NCI-H82 treated with DMSO at 0.1 percent for 48 hours (cell line): ENCODE results near the gene VPS52.
"Not testable (repeated sequence)": the region's sequence is repeated elsewhere in the genome, so short reads cannot be mapped to it uniquely, and the experiment has no call there.

Source experiments
- DNase-seq: peaks from one replicate; lab custom pipeline; 2025; ENCODE audit not compliant: unreplicated experiment; lab: John Stamatoyannopoulos, UW

VPS52 gene

GRCh38 chr6:33285214-33285613 lies 13.5 kb upstream of the VPS52 start:
- DNase-seq, result not testable (repeated sequence)

DNA sequence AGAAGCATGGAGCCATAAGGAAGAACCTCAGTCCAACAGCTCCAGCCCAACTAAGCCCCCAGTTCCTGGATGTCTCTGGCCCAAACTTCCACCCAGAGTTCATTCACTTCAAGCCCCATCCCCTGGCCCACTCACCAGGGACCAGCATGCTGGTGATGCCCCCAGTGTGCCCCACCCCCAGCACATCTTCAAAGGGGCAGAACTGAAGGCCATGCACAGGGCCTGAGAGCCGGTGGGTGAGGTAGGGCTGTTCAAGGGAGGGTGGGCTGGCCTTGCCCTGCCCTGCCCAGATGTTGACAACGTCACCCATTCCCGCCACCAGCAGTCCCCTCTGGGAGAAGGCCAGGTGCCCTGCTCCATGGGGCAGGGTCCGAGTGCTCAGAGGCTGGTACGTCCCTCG lies 8.9 kb upstream of the VPS52 start:
- no peak for DNase-seq

DNA sequence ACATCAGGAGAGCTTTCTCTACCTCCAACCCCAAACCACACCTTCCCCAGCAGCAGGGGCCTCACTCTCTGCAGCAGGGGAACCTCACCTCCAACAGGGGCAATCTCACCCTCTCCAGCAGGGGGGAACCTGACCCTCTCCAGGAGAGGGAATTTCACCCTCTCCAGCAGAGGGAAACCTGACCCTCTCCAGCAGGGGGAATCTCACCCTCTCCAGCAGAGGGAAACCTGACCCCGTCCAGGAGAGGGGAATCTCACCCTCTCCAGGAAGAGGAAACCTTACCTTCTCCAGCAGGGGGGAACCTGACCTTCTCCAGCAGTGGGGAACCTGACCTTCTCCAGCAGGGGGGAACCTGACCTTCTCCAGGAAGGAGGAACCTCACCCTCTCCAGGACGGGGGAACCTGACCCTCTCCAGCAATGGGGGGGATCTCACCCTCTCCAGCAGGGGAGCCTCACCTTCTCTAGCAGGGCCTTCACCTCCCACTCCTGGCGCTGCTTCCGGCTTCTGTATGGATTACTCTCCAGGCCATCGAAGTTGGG lies 8.4 kb upstream of the VPS52 start:
- DNase-seq, result peak; percentile 24

DNA sequence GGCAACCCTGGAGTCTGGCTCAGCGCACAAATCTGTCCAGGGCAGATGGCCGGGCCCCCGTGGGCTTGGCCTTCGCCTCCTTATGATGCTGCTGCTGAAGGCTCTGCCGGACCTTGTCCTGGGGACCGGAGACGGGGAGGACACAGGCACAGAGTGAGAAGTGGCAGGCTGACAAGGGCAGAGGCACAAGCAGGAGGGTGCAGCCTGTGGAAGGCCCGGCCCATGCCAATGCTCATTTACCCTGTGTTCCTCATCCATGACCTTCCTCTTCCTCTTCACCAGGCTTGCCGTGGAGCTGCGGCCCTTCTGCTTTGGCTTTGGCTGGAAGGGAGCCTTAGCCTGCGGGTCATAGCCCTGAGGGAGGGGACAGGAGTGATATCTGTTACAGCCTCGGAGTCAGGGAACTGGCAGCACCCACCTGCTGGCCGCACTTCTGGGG lies 7.6 kb upstream of the VPS52 start:
- DNase-seq, result no peak

GRCh38 chr6:33278810-33279209 lies 7.1 kb upstream of the VPS52 start:
- DNase-seq, result no peak

DNA sequence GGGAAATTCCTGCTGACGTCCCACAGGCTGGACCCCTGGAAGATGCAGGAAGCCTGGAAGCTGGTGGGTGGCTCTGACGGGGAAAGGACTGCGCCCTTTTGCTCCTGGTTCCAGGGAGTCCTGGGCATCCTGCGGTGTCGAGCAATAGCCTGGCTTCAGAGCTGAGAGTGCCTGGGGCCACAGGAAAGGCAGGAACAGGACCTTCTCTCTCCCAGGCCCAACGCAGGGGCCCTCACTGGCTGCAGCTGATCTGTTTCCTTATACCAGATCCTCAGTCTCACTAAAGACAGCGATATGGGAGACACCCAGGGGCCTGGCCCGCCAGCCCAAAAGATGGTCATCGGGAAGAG lies 6.7 kb upstream of the VPS52 start:
- no peak for DNase-seq

GRCh38 chr6:33277663-33278391 lies 6.2 kb upstream of the VPS52 start:
- DNase-seq, result no peak

- DNase-seq, result peak; percentile 71
Observed at GRCh38 chr6:33276864-33277662, 5.4 kb upstream of the VPS52 start, which contains the start of gene B3GALT4. TSS of gene B3GALT4 (plus strand) at chr6:33277123. CDS start at chr6:33277420, 297 bp downstream.

GRCh38 chr6:33276581-33276863 lies 4.8 kb upstream of the VPS52 start:
- DNase-seq, result no peak

DNA sequence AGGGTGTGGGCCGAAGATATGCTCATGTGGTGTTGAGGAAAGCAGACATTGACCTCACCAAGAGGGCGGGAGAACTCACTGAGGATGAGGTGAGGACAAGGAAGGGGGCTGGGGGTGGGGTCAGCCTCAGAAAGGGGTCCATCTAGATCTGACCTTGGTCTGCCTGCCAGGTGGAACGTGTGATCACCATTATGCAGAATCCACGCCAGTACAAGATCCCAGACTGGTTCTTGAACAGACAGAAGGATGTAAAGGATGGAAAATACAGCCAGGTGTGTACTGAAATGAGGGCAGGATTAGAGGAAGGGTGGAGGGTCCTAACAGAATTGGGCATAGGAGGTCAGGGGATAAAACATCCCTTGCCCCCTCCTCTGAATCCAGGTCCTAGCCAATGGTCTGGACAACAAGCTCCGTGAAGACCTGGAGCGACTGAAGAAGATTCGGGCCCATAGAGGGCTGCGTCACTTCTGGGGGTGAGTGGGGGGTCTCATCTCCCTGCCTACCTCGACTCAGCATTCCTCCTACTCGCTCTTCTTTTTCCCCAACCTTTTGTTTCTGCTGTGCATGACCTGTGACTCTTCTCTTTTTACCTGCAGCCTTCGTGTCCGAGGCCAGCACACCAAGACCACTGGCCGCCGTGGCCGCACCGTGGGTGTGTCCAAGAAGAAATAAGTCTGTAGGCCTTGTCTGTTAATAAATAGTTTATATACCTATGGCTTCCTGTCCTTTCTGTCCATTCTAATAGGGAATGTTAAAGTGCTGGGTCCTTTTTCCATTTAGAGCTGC lies 4.3 kb upstream of the VPS52 start:
- not testable (repeated sequence) for DNase-seq

- no peak for DNase-seq
Observed at GRCh38 chr6:33273924-33274902, 2.5 kb upstream of the VPS52 start.

DNA sequence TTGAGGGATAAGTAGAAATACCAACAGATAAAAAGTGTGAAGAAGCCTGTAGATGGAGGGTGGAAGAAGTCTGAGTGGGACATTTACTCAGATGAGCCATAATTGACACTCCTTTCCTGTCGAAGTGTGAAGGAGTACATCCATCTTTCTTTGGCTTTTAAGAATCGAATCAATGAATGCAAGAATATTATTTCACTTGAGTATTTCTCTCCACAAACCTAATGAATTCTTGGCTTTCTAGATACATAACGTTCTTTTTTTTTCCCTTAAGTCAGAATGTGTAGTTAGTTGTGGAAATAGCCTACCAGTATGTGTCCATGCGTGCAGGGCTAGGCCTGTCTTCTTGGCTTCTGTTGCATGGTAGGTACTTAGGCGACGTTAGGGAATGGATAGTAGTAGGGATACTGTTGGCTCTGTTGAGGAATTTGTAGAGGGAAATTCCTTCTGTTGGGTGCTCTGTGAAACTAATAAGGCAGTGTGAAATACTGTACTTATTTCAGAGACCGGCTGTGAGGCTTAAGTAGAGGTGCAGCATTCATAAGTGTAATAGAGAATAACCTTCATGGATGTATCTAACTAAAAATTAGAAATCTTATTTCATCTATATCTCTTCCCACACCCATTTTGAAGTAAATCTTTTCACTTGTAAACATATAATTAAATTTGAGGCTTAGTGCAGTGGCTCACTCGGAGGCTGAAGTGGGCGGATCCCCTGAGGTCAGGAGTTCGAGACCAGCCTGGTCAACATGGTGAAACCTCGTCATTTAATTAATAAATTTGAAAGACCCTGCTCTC lies 1.6 kb upstream of the VPS52 start:
- DNase-seq, result no peak

DNA sequence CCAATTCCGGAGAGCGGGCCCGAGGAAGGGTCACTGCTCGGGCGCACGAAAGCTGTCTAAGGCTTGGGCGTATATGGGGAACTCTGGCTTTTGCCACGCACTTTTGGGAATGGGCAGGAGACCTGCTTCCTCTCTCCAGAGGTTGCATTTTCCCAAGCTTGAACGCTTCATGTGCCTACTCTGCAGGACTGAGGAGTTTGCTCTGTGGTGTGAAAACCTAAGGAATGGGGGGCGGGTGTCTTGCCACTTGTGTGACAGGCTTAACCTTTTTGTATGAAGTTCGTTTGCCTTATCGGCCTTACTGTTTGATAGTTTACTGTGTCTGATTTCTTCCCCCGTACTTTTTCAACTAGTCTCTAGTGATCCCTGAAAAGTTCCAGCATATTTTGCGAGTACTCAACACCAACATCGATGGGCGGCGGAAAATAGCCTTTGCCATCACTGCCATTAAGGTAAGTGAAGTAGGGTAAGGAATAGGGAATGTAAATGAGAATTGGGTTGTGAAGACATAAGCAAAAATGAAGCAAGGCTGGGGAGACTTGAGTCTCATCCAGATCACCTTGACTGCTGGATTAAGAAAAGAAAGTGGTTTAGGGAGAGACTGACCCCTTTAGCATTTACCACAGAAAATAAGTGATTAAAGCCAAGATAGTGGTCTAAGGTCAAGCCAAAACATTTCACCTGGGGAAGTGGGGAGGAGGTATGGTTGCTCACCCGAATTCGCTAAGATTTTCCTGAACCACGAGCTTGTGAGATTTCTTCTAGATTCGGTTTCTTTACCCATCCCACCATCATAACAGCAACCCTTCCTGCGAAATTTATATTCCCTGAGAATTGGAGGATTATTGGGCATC lies 826 bp upstream of the VPS52 start:
- DNase-seq, result no peak

- DNase-seq, result no peak
Observed at GRCh38 chr6:33271117-33271467, 584 bp downstream of the VPS52 start.

GRCh38 chr6:33264015-33264414 lies 7.7 kb downstream of the VPS52 start:
- DNase-seq, result no peak

DNA sequence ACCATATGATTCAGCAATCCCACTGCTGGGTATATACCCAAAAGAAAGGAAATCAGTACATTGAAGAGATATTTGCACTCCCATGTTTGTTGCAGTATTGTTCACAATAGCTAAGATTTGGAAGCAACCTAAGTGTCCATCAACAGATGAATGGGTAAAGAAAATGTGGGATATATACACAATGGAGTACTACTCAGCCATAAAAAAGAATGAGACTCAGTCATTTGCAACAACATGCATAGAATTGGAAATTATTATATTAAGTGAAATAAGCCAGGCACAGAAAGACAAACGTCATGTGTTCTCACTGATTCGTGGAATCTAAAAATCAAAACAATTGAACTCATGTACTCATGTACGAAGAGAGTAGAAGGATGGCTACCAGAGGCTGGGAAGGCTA lies 9.2 kb downstream of the VPS52 start:
- DNase-seq, result not testable (repeated sequence)

DNA sequence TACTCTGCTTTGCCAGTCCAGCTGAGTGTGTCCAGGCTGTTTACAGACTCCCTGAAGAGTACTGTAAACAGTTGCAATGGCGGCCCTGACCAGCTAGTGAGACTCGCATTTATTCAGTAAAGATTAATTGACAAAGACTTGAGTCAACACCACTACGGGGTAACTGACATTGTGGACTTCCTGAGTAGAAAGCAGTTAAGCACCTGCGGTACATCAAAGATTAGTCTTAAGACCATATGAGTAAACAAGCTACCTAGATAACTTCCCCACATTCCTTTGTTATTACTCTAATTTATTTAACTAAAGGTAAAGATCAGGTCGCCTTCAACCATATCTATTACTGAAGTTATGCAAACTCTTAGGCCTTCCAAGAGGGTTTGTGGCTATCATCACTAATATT lies 12.6 kb downstream of the VPS52 start:
- no peak for DNase-seq

DNA sequence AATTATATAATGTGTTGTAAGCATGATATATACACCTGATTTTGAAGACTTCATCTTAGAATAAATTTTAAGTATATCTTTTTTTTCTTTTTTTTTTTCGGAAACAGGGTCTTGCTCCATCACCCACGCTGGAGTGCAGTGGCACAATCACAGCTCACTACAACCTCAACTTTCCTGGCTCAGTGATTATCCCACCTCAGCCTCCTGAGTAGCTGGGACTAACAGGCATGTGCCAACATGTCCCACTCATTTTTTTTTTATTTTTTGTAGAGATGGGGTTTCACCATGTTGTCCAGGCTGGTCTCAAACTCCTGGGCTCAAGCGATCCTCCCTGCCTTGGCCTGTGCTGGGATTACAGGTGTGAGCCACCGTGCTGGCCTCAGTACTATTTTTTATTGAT lies 17.1 kb downstream of the VPS52 start:
- DNase-seq, result no peak

DNA sequence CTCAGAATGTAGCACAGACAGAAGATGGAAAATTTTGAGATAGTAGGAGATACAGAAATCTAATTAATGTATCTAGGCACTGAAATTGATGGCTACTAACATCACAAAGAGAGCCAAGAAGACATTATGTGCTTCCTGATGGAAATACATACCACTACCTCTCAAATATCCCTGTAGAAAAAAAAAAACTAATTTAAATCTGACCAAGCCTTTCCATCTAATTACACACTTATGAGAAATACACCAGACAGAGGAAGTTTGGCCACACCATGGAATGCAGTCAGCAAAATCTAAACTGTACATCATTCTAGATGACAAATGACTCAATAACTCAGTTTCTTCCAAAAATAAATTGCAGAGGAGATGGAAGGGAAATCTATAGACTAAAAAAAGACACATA lies 18.9 kb downstream of the VPS52 start:
- no peak for DNase-seq
